ENCODE results near the gene EPB41L4B.

GRCh38 chr9:109305801-109306200, 15.1 kb downstream of the EPB41L4B start:
- TF ChIP-seq, protein P1, sequence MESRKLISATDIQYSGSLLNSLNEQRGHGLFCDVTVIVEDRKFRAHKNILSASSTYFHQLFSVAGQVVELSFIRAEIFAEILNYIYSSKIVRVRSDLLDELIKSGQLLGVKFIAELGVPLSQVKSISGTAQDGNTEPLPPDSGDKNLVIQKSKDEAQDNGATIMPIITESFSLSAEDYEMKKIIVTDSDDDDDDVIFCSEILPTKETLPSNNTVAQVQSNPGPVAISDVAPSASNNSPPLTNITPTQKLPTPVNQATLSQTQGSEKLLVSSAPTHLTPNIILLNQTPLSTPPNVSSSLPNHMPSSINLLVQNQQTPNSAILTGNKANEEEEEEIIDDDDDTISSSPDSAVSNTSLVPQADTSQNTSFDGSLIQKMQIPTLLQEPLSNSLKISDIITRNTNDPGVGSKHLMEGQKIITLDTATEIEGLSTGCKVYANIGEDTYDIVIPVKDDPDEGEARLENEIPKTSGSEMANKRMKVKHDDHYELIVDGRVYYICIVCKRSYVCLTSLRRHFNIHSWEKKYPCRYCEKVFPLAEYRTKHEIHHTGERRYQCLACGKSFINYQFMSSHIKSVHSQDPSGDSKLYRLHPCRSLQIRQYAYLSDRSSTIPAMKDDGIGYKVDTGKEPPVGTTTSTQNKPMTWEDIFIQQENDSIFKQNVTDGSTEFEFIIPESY (IDR thresholded peaks at IDR 0.05; ENCODE audit: extremely low read depth, insufficient replicate concordance, low read length), result no peak
- TF ChIP-seq, protein P2, sequence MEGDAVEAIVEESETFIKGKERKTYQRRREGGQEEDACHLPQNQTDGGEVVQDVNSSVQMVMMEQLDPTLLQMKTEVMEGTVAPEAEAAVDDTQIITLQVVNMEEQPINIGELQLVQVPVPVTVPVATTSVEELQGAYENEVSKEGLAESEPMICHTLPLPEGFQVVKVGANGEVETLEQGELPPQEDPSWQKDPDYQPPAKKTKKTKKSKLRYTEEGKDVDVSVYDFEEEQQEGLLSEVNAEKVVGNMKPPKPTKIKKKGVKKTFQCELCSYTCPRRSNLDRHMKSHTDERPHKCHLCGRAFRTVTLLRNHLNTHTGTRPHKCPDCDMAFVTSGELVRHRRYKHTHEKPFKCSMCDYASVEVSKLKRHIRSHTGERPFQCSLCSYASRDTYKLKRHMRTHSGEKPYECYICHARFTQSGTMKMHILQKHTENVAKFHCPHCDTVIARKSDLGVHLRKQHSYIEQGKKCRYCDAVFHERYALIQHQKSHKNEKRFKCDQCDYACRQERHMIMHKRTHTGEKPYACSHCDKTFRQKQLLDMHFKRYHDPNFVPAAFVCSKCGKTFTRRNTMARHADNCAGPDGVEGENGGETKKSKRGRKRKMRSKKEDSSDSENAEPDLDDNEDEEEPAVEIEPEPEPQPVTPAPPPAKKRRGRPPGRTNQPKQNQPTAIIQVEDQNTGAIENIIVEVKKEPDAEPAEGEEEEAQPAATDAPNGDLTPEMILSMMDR (IDR thresholded peaks at IDR 0.05 in 2 of 3, conservative IDR thresholded peaks at IDR 0.05 in 1 of 3; ENCODE audit: borderline replicate concordance in 1 of 3, insufficient read depth in 1 of 3, low read depth in 2 of 3, low read length in 2 of 3), result no peak
- no peak for TF ChIP-seq EGR1 (IDR thresholded peaks at IDR 0.05; ENCODE audit: low read depth)
- TF ChIP-seq POLR2AphosphoS5 (IDR thresholded peaks at IDR 0.05; ENCODE audit: low read depth, low read length), result no peak
